G401.6 (cell line): ENCODE data around the gene TPD52L2.
"Not testable (repeated sequence)": the region's sequence is repeated elsewhere in the genome, so short reads cannot be mapped to it uniquely, and the experiment has no call there.

Experiments
- FAIRE-seq: peaks from 2 replicates; lab custom pipeline; 2012; peaks lifted over from hg19 to GRCh38; lab: Jason Lieb, UNC

Gene TPD52L2

GRCh38 chr20:63855363-63856097 is 9.5 kb upstream of the TPD52L2 start:
- no peak for FAIRE-seq

GRCh38 chr20:63856098-63856511 is 9.0 kb upstream of the TPD52L2 start:
- FAIRE-seq, result no peak

GRCh38 chr20:63857764-63858392 is 7.2 kb upstream of the TPD52L2 start:
- no peak for FAIRE-seq

- FAIRE-seq, result peak; percentile 39
These were observed 6.5 kb upstream of the TPD52L2 start for GRCh38 chr20:63858393-63859165.

GRCh38 chr20:63859166-63859699 is 5.8 kb upstream of the TPD52L2 start:
- no peak for FAIRE-seq

- FAIRE-seq, result no peak
These were observed 4.6 kb upstream of the TPD52L2 start for GRCh38 chr20:63860325-63861051.

- FAIRE-seq, result no peak
These were observed 3.6 kb upstream of the TPD52L2 start, which contains the start of gene ABHD16B for GRCh38 chr20:63861365-63861934. Gene ABHD16B (plus strand): TSS chr20:63861498. CDS start chr20:63861541, 43 bp downstream.

GRCh38 chr20:63861981-63862901 is 2.8 kb upstream of the TPD52L2 start:
- FAIRE-seq, result no peak

- no peak for FAIRE-seq
These were observed 1.9 kb upstream of the TPD52L2 start for GRCh38 chr20:63863021-63863797.

GRCh38 chr20:63863798-63864544 is 1.1 kb upstream of the TPD52L2 start:
- FAIRE-seq, result no peak

GRCh38 chr20:63864545-63864977 is 509 bp upstream of the TPD52L2 start:
- no peak for FAIRE-seq

- FAIRE-seq, result not testable (repeated sequence)
These were observed 2.0 kb downstream of the TPD52L2 start for GRCh38 chr20:63867042-63867441.

- no peak for FAIRE-seq
These were observed 3.2 kb downstream of the TPD52L2 start for GRCh38 chr20:63868264-63868663.

- FAIRE-seq, result no peak
These were observed 8.5 kb downstream of the TPD52L2 start for GRCh38 chr20:63873477-63873971.

GRCh38 chr20:63874241-63874640 is 9.2 kb downstream of the TPD52L2 start:
- not testable (repeated sequence) for FAIRE-seq

GRCh38 chr20:63876489-63877036 is 11.5 kb downstream of the TPD52L2 start:
- no peak for FAIRE-seq

- FAIRE-seq, result no peak
These were observed 12.8 kb downstream of the TPD52L2 start for GRCh38 chr20:63877755-63878470.
